Caco-2 (cell line): Measurements from ENCODE around the gene OLFML1. TPM values are rescaled to one million over a fixed set of nuclear protein-coding genes. Genes with fewer than 3 reads are reported as not detected.

Experiments used
- BruUV-seq: library from RNA; stranded (reverse); fragments of 400-500 nt; replicated peaks from 2 replicates; lab custom pipeline; 2021; lab: Mats Ljungman, UMichigan
- CTCF ChIA-PET: fragments of 300-600 bp; sonication (Branson Sonifier 250); formaldehyde crosslinking; loops from one replicate; lab custom pipeline; 2022; ENCODE audit warnings: antibody characterized with exemption; lab: Charles Lee
- POLR2A ChIA-PET: fragments of 300-600 bp; sonication (Branson Sonifier 250); formaldehyde crosslinking; loops from one replicate; lab custom pipeline; 2022; ENCODE audit warnings: antibody characterized with exemption; lab: Charles Lee
- DNase-seq, 2 experiments: peaks; one replicate each; pipeline versions ENCODE4 v3.0.0 to v3.0.0-alpha.2; 2020 to 2022
- H3K27me3 ChIP-seq: replicated peaks from 2 replicates; pipeline ENCODE4 v1.6.0; 2011; ENCODE audit warnings: low read length; ENCODE audit not compliant: control insufficient read depth, insufficient read depth
- H3K36me3 ChIP-seq: 2 replicates; pipeline ENCODE4 v1.5.1; 2011; ENCODE audit warnings: low read length; ENCODE audit not compliant: control insufficient read depth, insufficient read depth
- H3K4me1 ChIP-seq: fragments of 250-450 bp; sonication (Bioruptor Pico); 2 replicates; pipeline ENCODE4 v1.5.1; 2020; ENCODE audit warnings: mild to moderate bottlenecking
- H3K4me3 ChIP-seq: 2 replicates; pipeline ENCODE4 v1.5.1; 2011; ENCODE audit warnings: low read depth, mild to moderate bottlenecking, control low read depth, low read length
- H3K9me3 ChIP-seq: fragments of 250-450 bp; sonication (Bioruptor Pico); 2 replicates; pipeline ENCODE4 v1.5.1; 2020; ENCODE audit warnings: mild to moderate bottlenecking, moderate library complexity
- H3K27ac Mint-ChIP-seq: one replicate; pipeline ENCODE4 v1.8.0; 2022; ENCODE audit warnings: mixed read lengths; ENCODE audit not compliant: unreplicated experiment
- H3K27me3 Mint-ChIP-seq: one replicate; pipeline ENCODE4 v1.8.0; 2022; ENCODE audit warnings: mixed read lengths; ENCODE audit not compliant: insufficient read depth, unreplicated experiment
- H3K36me3 Mint-ChIP-seq: one replicate; pipeline ENCODE4 v1.8.0; 2022; ENCODE audit warnings: mild to moderate bottlenecking, mixed read lengths; ENCODE audit not compliant: insufficient read depth, unreplicated experiment
- H3K4me1 Mint-ChIP-seq: one replicate; pipeline ENCODE4 v1.8.0; 2022; ENCODE audit warnings: low read depth, mixed read lengths; ENCODE audit not compliant: unreplicated experiment
- H3K4me3 Mint-ChIP-seq: one replicate; pipeline ENCODE4 v1.8.0; 2022; ENCODE audit warnings: mild to moderate bottlenecking, moderate library complexity, mixed read lengths; ENCODE audit not compliant: unreplicated experiment
- H3K9me3 Mint-ChIP-seq: one replicate; pipeline ENCODE4 v1.8.0; 2022; ENCODE audit warnings: mixed read lengths; ENCODE audit not compliant: unreplicated experiment
- CTCF ChIP-seq, 2 experiments: fragments of 200-600 bp in 1 of 2; IDR thresholded peaks; 1 replicate in 1 of 2; 2 replicates in 1 of 2; pipeline versions ENCODE4 v1.5.1 to v1.8.0; 2011 to 2022; ENCODE audit warnings: antibody characterized with exemption in 1 of 2, control low read depth in 1 of 2, inconsistent platforms in 1 of 2, low read depth in 1 of 2, low read length in 1 of 2, mild to moderate bottlenecking in 1 of 2, moderate library complexity in 1 of 2; ENCODE audit not compliant: insufficient read depth in 1 of 2, severe bottlenecking in 1 of 2, unreplicated experiment in 1 of 2
- intact Hi-C: fragments of 100-400 bp; cut with micrococcal nuclease; formaldehyde crosslinking; loops from one replicate; pipeline ENCODE4 v1.10.0; 2022; ENCODE audit not compliant: unreplicated experiment
- total RNA-seq: library from RNA; stranded (reverse); gene quantifications from 2 replicates; pipeline ENCODE4 v1.2.3, GENCODE V29; 2022

The OLFML1 gene
- total RNA-seq, 1 experiment from 2014 or later: 1.8 TPM

DNA sequence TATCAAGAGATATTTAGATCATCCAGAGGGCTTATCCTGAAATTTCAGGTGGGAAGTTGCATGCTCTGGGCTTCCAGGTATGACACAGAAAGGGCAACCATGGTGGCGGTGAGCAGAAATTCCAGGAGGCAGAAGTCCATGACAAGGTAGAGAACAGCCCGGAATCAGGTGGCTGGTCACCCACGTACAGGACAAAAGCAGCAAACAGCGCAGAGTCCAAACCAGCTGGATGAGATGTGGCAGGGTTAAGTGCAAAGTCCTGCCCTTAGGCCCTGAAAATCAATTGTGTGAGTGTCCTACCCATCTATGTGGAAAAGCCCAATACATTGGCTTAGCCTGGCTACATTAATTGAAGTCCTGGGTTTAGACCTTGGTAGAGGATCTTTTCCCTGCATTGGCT is 40.1 kb downstream of the OLFML1 start:
- no peak overlapping the region for H3K4me3 ChIP-seq
- H3K36me3 Mint-ChIP-seq: no peaks in the 10 kb centered on the region
- no TSS peak for BruUV-seq
- H3K36me3 ChIP-seq: no peaks in the 10 kb centered on the region; the same call in 1 of the 2 replicates
- H3K9me3 Mint-ChIP-seq: no peaks in the 10 kb centered on the region
- intact Hi-C loops: no loop called here
- no peaks in the 10 kb centered on the region for H3K27me3 Mint-ChIP-seq
- no peaks in the 10 kb centered on the region for H3K4me1 Mint-ChIP-seq
- no peaks in the 10 kb centered on the region for H3K9me3 ChIP-seq
- no peak for TF ChIP-seq CTCF (IDR thresholded peaks at IDR 0.05; ENCODE audit: insufficient read depth in 1 of 2, low read depth in 1 of 2, low read length in 1 of 2, severe bottlenecking in 1 of 2, unreplicated experiment in 1 of 2)
- H3K27ac Mint-ChIP-seq: no peak overlapping the region
- no peak for DNase-seq
- no peaks in the 10 kb centered on the region for H3K27me3 ChIP-seq
- POLR2A ChIA-PET: no interaction called here
- H3K4me1 ChIP-seq: no peaks in the 10 kb centered on the region
- CTCF ChIA-PET: no interaction called here
- H3K4me3 Mint-ChIP-seq: no peak overlapping the region

DNA sequence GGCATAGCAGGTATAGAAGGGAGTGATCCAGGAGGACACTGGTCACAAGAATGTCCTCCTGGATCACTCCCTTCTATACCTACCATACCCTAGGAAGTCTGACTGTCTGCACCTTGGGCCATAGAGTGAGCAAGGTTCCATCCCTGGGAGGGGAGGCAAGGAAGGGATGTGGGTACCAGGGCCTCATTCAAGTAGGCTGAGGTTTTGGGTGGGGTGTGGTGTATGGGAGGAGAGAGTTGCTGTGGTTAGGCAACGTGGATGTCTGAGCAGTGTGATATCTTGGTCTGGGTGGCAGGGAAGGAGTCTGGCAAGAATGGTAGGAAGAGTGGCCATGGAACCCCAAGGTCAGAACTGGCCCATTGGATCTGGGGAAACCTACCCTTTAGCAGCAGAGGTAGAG is 41.7 kb downstream of the OLFML1 start:
- Mint-ChIP-seq H3K27me3 (no peaks in the 10 kb centered on the region), H3K4me3 (no peak overlapping the region), H3K27ac (no peak overlapping the region), H3K4me1 (no peaks in the 10 kb centered on the region), H3K36me3 (no peaks in the 10 kb centered on the region), H3K9me3 (no peaks in the 10 kb centered on the region)
- no peak for TF ChIP-seq CTCF (IDR thresholded peaks at IDR 0.05; ENCODE audit: insufficient read depth in 1 of 2, low read depth in 1 of 2, low read length in 1 of 2, severe bottlenecking in 1 of 2, unreplicated experiment in 1 of 2)
- DNase-seq: no peak
- H3K36me3 ChIP-seq: no peaks in the 10 kb centered on the region; the same call in 1 of the 2 replicates
- no peak overlapping the region for H3K4me3 ChIP-seq
- ChIA-PET CTCF (no interaction called here), POLR2A (no interaction called here)
- H3K9me3 ChIP-seq: no peaks in the 10 kb centered on the region
- no peaks in the 10 kb centered on the region for H3K27me3 ChIP-seq
- BruUV-seq: no TSS peak
- intact Hi-C loops: no loop called here
- H3K4me1 ChIP-seq: no peaks in the 10 kb centered on the region

- no peaks in the 10 kb centered on the region for H3K9me3 Mint-ChIP-seq
- BruUV-seq: no TSS peak
Observed at GRCh38 chr11:7528514-7529049, 43.3 kb downstream of the OLFML1 start.

More at GRCh38 chr11:7528514-7529049, 43.3 kb downstream of the OLFML1 start:
- no peak overlapping the region for H3K4me3 ChIP-seq
- intact Hi-C loops: no loop called here
- Mint-ChIP-seq H3K4me1 (no peaks in the 10 kb centered on the region), H3K36me3 (no peaks in the 10 kb centered on the region), H3K4me3 (no peak overlapping the region), H3K27me3 (no peaks in the 10 kb centered on the region), H3K27ac (no peak overlapping the region)
- no peak for TF ChIP-seq CTCF (IDR thresholded peaks at IDR 0.05; ENCODE audit: insufficient read depth in 1 of 2, low read depth in 1 of 2, low read length in 1 of 2, severe bottlenecking in 1 of 2, unreplicated experiment in 1 of 2)
- DNase-seq: no peak
- CTCF ChIA-PET: no interaction called here
- H3K36me3 ChIP-seq: no peaks in the 10 kb centered on the region; the same call in 1 of the 2 replicates
- no peaks in the 10 kb centered on the region for H3K27me3 ChIP-seq
- POLR2A ChIA-PET: no interaction called here
- H3K9me3 ChIP-seq: no peaks in the 10 kb centered on the region
- H3K4me1 ChIP-seq: no peaks in the 10 kb centered on the region
